Stimulated activated CD4-positive, alpha-beta T cell treated with anti-CD3 and anti-CD28 coated beads, Interleukin-1b, Interleukin-23, amount 100 ng/mL, for 48 hours (primary cell): Measurements from ENCODE around the gene PON2.
"Not testable (repeated sequence)": the region's sequence is repeated elsewhere in the genome, so short reads cannot be mapped to it uniquely, and the experiment has no call there.

ENCODE experiments used
- DNase-seq: peaks from one replicate; pipeline ENCODE4 v3.0.0-alpha.2; 2020

PON2 gene

GRCh38 chr7:95434557-95435421 is at the start of gene PON2:
TSS of gene PON2 (minus strand) at chr7:95435028. CDS start at chr7:95434951, 77 bp downstream.
- DNase-seq = peak; percentile 31

GRCh38 chr7:95482424-95482823 is 47.6 kb upstream of the PON2 start:
- no peak for DNase-seq

GRCh38 chr7:95481271-95482165 is 46.7 kb upstream of the PON2 start:
- DNase-seq = no peak

- DNase-seq = no peak
Measured at GRCh38 chr7:95479992-95480624, 45.3 kb upstream of the PON2 start.

GRCh38 chr7:95478272-95479037 is 43.6 kb upstream of the PON2 start:
- DNase-seq = no peak

GRCh38 chr7:95476904-95477594 is 42.2 kb upstream of the PON2 start:
- peak; percentile 39 for DNase-seq

- no peak for DNase-seq
Measured at GRCh38 chr7:95476072-95476847, 41.4 kb upstream of the PON2 start.

GRCh38 chr7:95473276-95473985 is 38.6 kb upstream of the PON2 start:
- no peak for DNase-seq

- DNase-seq = no peak
Measured at GRCh38 chr7:95472581-95473161, 37.8 kb upstream of the PON2 start.

- DNase-seq = no peak
Measured at GRCh38 chr7:95471071-95471470, 36.2 kb upstream of the PON2 start.

GRCh38 chr7:95470452-95470851 is 35.6 kb upstream of the PON2 start:
- DNase-seq = no peak

GRCh38 chr7:95469848-95470247 is 35.0 kb upstream of the PON2 start:
- no peak for DNase-seq

- DNase-seq = no peak
Measured at GRCh38 chr7:95469187-95469586, 34.4 kb upstream of the PON2 start.

- DNase-seq = no peak
Measured at GRCh38 chr7:95467912-95468607, 33.2 kb upstream of the PON2 start.

- not testable (repeated sequence) for DNase-seq
Measured at GRCh38 chr7:95460653-95461052, 25.8 kb upstream of the PON2 start.

GRCh38 chr7:95457947-95458346 is 23.1 kb upstream of the PON2 start:
- DNase-seq = no peak

GRCh38 chr7:95454438-95455045 is 19.7 kb upstream of the PON2 start:
- DNase-seq = no peak

GRCh38 chr7:95446618-95447017 is 11.8 kb upstream of the PON2 start:
- DNase-seq = no peak

- no peak for DNase-seq
Measured at GRCh38 chr7:95444796-95445195, 10.0 kb upstream of the PON2 start.
